Adrenal gland (tissue), 12 donors: ENCODE data around the gene CRAT. TPM values are rescaled to one million over a fixed set of nuclear protein-coding genes. Genes with fewer than 3 reads are reported as not detected.
"Not testable (repeated sequence)": the region's sequence is repeated elsewhere in the genome, so short reads cannot be mapped to it uniquely, and the experiment has no call there.

ENCODE experiments used
- DNase-seq, 7 donors: peaks; one replicate each; pipeline ENCODE4 v3.0.0-alpha.2; 2019 to 2020
- H3K27ac ChIP-seq, 5 donors: fragments of 200-600 bp; sonication (generic) in 4 of 5; 1 replicate in 3 of 5; 2 replicates in 2 of 5; pipeline versions ENCODE4 v1.5.1 to v1.8.0; 2016 to 2020; ENCODE audit warnings: mild to moderate bottlenecking in 1 of 5
- H3K27me3 ChIP-seq: fragments of 200-600 bp; 2 replicates; pipeline ENCODE4 v1.8.0; 2021
- H3K36me3 ChIP-seq, 2 donors: fragments of 200-600 bp; replicated peaks in 1 of 2; 1 replicate in 1 of 2; 2 replicates in 1 of 2; pipeline versions ENCODE4 v1.5.1 to v1.8.0; 2018 to 2022
- H3K4me1 ChIP-seq, 2 donors: fragments of 200-600 bp; replicated peaks in 1 of 2; 1 replicate in 1 of 2; 2 replicates in 1 of 2; pipeline versions ENCODE4 v1.5.1 to v1.8.0; 2018 to 2021
- H3K4me3 ChIP-seq, 4 donors: fragments of 200-600 bp; sonication (generic) in 3 of 4; one replicate each; pipeline ENCODE4 v1.5.1; 2016 to 2018
- H3K9me3 ChIP-seq, 3 donors: fragments of 200-600 bp; sonication (generic) in 1 of 3; replicated peaks in 1 of 3; 1 replicate in 2 of 3; 2 replicates in 1 of 3; pipeline versions ENCODE4 v1.5.1 to v1.8.0; 2016 to 2021
- POLR2A ChIP-seq, 2 donors: fragments of 450-650 bp; IDR thresholded peaks; one replicate each; pipeline ENCODE4 v1.6.1; 2017; ENCODE audit warnings: antibody characterized with exemption in 2 of 2, mild to moderate bottlenecking in 2 of 2, moderate library complexity in 1 of 2
- WGBS, 4 donors: extraction: QIAGEN DNeasy Blood & Tissue Kit in 2 of 4; methylation state at CpG; one replicate each; pipeline versions ENCODE4 v1.1.5 to v1.1.7; 2013 to 2017; 5-methylcytosine and 5-hydroxymethylcytosine counted together
- intact Hi-C, 2 donors: fragments of 100-400 bp; cut with DNase I; formaldehyde crosslinking; loops; one replicate each; pipeline versions ENCODE4 v1.14.1 to v1.15.0; 2022 to 2023
- polyA plus RNA-seq, 3 donors: library from polyadenylated mRNA; stranded (reverse); fragments of 200-250 nt in 2 of 3; fragments of 350-450 nt in 1 of 3; fragmentation: Illumina TruSeq in 1 of 3; extraction: RNeasy Lipid Tissue Mini Kit (QIAGEN cat#74804) in 1 of 3; gene quantifications; one replicate each; pipeline ENCODE4 v1.2.3, GENCODE V29; 2013 to 2014
- total RNA-seq, 9 donors: library from RNA; depleted of rRNA in 4 of 9; stranded (reverse); fragments of >200 nt in 4 of 9; fragments of 120-200 nt in 1 of 9; fragmentation: NEBNext Ultra II Directional in 1 of 9; extraction: Animal tissue kit (Norgen Biotek cat#: 25700) in 1 of 9; gene quantifications; one replicate each; pipeline versions ENCODE4 v1.1.0 to v1.2.4, GENCODE V29; 2013 to 2023
- TF ChIP-seq, protein P1 (sequence below), 6 experiments: fragments of 450-650 bp in 4 of 6; fragments of 200-600 bp in 2 of 6; sonication (generic) in 1 of 6; IDR thresholded peaks; 1 replicate in 5 of 6; 2 replicates in 1 of 6; pipeline versions ENCODE4 v1.5.1 to v1.8.0; 2016 to 2021; ENCODE audit warnings: antibody characterized with exemption in 6 of 6, mild to moderate bottlenecking in 2 of 6, moderate library complexity in 1 of 6
- donor health status: healthy with polysubstance abuse.
- donor health status: Bipolar disorder and iron deficiency.
- donor health status: DM: yes; HTN: yes; CAD: no.
- donor health status: DM: no; HTN: no; CAD: no.
- donor health status: DM: no; HTN: no; CAD: no.
- donor health status: DM: yes; HTN: yes; CAD: no.

Gene CRAT
- total and polyA plus RNA-seq, 12 donors: 26.8 to 144 (median 91.2) TPM

DNA sequence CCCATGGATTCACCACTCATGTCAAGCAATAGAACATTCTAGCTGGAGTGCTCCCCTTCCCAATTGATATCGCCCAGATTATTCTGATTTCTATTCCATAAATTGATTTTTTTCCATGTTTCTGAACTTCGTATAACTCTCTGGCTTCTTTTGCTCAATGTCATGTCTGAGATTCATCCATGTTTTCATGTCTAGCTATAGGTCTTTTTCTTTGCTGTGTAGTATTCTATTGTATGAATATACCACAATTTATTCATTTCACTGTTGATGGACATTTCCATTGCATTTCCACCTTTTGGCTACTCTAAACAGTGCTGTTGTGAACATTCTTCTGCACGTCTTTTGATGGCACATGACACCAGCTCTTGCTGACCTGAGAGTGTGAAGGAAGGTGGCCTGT is 20.2 kb upstream of the CRAT start:
- WGBS, 4 donors: 64 to 82% (median 66%) methylated on average over 3 of the region's 3 CpGs
- TF ChIP-seq POLR2A (IDR thresholded peaks at IDR 0.05): no peak
- TF ChIP-seq, protein P1, sequence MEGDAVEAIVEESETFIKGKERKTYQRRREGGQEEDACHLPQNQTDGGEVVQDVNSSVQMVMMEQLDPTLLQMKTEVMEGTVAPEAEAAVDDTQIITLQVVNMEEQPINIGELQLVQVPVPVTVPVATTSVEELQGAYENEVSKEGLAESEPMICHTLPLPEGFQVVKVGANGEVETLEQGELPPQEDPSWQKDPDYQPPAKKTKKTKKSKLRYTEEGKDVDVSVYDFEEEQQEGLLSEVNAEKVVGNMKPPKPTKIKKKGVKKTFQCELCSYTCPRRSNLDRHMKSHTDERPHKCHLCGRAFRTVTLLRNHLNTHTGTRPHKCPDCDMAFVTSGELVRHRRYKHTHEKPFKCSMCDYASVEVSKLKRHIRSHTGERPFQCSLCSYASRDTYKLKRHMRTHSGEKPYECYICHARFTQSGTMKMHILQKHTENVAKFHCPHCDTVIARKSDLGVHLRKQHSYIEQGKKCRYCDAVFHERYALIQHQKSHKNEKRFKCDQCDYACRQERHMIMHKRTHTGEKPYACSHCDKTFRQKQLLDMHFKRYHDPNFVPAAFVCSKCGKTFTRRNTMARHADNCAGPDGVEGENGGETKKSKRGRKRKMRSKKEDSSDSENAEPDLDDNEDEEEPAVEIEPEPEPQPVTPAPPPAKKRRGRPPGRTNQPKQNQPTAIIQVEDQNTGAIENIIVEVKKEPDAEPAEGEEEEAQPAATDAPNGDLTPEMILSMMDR (IDR thresholded peaks at IDR 0.05): no peak
- Histone ChIP-seq H3K27me3 (no peaks in the 10 kb centered on the region), H3K4me3 (no peak overlapping the region), H3K4me1 (peaks cover 0 to 9% of the 10 kb centered on the region in 2 donors), H3K36me3 (peaks cover 0 to 31% of the 10 kb centered on the region in 2 donors), H3K9me3 (no peaks in the 10 kb centered on the region), H3K27ac (no peak overlapping the region)
- intact Hi-C loops: loop anchor here in 1 of 2 donors (10.0 kb wide), 1 partner anchor 604 kb away; no protein-coding TSS in a partner anchor
- no peak for DNase-seq

DNA sequence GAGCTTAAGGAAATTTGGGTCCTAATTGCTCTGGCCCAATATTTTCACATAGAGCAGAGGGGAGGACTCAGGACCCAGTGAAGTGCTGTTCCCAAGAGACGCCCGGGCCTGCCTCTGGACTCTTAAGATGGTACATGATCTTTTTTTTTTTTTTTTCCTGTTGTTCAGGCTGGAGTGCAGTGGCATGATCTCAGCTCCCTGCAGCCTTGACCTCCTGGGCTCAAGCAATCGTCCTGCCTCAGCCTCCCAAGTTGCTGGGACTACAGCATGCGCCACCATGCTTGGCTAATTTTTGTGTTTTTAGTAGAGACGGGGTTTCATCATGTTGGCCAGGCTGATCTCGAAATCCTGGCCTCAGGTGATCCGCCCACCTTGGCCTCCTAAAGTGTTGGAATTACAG is 19.7 kb upstream of the CRAT start:
- intact Hi-C loops: loop anchor here in 1 of 2 donors (10.0 kb wide), 1 partner anchor 605 kb away; no protein-coding TSS in a partner anchor
- H3K27ac ChIP-seq, H3K9me3 ChIP-seq, H3K27me3 ChIP-seq, H3K4me1 ChIP-seq, H3K4me3 ChIP-seq: not testable (repeated sequence)
- DNase-seq: peak in 1 of 7 donors; percentile 57
- H3K36me3 ChIP-seq: peaks cover 0 to 26% of the 10 kb centered on the region in 2 donors
- 63 to 92% (median 74%) methylated on average over 7 of the region's 7 CpGs for WGBS, 4 donors

DNA sequence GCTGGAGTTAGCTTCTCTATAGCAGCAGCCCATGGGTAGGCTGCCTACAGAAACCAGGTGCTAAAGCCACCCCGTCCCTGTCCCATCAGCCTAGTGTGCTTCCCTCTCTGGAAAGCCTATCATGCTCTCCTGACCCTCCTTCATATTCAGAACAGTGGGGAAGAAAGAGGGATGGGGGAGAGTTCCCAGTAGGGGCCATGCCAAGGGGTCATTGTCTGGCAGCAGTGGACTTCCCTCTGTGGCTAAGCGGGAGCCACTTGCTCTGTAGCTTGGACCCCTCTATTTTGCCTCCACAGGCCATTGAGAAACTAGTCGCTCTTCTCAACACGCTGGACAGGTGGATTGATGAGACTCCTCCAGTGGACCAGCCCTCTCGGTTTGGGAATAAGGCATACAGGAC is 18.1 kb upstream of the CRAT start:
- Histone ChIP-seq H3K4me1 (peaks cover 0 to 9% of the 10 kb centered on the region in 2 donors), H3K27me3 (no peaks in the 10 kb centered on the region), H3K9me3 (no peaks in the 10 kb centered on the region), H3K27ac (no peak overlapping the region), H3K36me3 (peaks cover 0 to 32% of the 10 kb centered on the region in 2 donors), H3K4me3 (no peak overlapping the region)
- 95 to 100% (median 95%) methylated on average over 5 of the region's 5 CpGs for WGBS, 4 donors
- intact Hi-C loops: no loop called here
- no peak for TF ChIP-seq POLR2A (IDR thresholded peaks at IDR 0.05)
- TF ChIP-seq, protein P1 (IDR thresholded peaks at IDR 0.05): no peak
- no peak for DNase-seq

DNA sequence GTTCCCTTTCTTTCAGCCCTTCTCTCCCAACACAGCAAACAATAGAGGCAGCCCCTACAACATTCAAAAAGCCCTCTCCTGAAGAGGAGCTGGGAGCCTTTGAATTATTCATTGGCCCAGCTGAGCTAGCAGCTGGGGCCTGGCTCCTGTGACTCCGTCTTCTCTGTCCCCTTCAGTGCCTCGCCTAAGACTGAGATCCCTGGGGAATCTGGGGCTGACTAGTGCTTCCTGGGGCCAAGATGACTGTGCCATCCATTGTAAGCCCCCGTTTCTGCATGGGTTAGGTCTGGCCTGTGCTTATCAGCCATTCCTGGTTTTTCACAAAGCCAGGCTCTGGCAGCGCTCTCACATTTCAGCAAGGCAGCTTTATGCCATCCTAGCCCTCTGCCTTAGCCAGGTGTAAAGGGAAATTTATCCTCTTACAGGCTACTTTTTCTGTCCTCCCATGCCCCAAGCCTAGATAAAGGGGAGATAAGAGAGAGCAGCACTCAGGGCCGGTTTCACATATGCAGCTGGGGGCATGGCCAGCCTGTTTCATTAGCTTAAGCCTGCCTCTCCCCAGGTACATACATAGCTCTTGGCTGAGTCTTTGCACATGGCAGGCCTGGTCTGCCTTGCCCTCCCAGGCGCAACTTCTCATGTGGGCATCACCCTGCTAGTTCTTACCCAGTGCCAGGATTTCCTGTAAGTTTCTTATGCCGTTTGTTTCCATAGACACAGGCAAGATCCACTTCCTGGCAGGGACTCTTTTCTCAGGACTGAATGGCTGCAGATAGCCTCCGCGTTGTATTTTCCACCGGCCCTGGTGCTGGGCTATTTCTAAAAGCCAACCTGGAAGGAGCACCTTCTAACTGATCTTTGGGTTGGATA is 16.4 kb upstream of the CRAT start:
- Histone ChIP-seq H3K36me3 (peaks cover 0 to 49% of the 10 kb centered on the region in 2 donors), H3K27me3 (no peaks in the 10 kb centered on the region), H3K4me1 (peaks cover 0 to 9% of the 10 kb centered on the region in 2 donors), H3K27ac (peak overlapping the region in 1 of 5 donors; percentile 47), H3K9me3 (no peaks in the 10 kb centered on the region), H3K4me3 (no peak overlapping the region)
- no peak for DNase-seq
- intact Hi-C loops: no loop called here
- WGBS, 4 donors: 73 to 84% (median 75%) methylated on average over 8 to 10 of the region's 10 CpGs
- no peak for TF ChIP-seq POLR2A (IDR thresholded peaks at IDR 0.05)
- TF ChIP-seq, protein P1 (IDR thresholded peaks at IDR 0.05): no peak
